ENCODE results near the gene HDGFL2. TPM values are rescaled to one million over a fixed set of nuclear protein-coding genes. Genes with fewer than 3 reads are reported as not detected.

The HDGFL2 gene
- total and polyA plus RNA-seq, 2 of the 8 experiments (the other 6 are each of a cell fraction or from before 2014, with no cell fraction given): 31.1 to 106 TPM

- H3K27ac ChIP-seq (ENCODE audit: low read depth, low read length): no peak overlapping the region
- H2BK15ac ChIP-seq (ENCODE audit: low read length): no peak overlapping the region
- no peak overlapping the region for H3K56ac ChIP-seq (replicated peaks; ENCODE audit: insufficient read length, low read depth, low read length)
- FAIRE-seq: no peak
- no peak overlapping the region for H3K4me2 ChIP-seq (ENCODE audit: insufficient read depth in 1 of 2, low read depth in 2 of 2, low read length in 2 of 2)
- H4K91ac ChIP-seq (replicated peaks; ENCODE audit: insufficient read length, low read length): no peak overlapping the region
- H2BK120ac ChIP-seq (replicated peaks; ENCODE audit: low read depth, low read length): no peak overlapping the region
- ChIA-PET POLR2A (ENCODE audit: partially characterized antibody) (interaction anchor here (0.8 to 1.3 kb wide), 4 partner anchors 9 to 19 kb away, joined by 3 to 4 read pairs (median 4); no protein-coding TSS in a partner anchor), CTCF (ENCODE audit: partially characterized antibody) (no interaction called here)
- no peak overlapping the region for H2BK20ac ChIP-seq (ENCODE audit: low read length)
- H4K5ac ChIP-seq (ENCODE audit: insufficient read length, low read depth, low read length): no peak overlapping the region
- H2BK12ac ChIP-seq (ENCODE audit: low read depth, low read length): no peak overlapping the region
- no peaks in the 10 kb centered on the region for H4K20me1 ChIP-seq (replicated peaks in 1 of 2; ENCODE audit: control insufficient read depth in 1 of 2, insufficient read depth in 2 of 2, low read length in 2 of 2)
- H3K27me3 ChIP-seq (replicated peaks in 1 of 4; ENCODE audit: control insufficient read depth in 3 of 4, extremely low read depth in 1 of 4, insufficient read depth in 3 of 4, low read length in 3 of 4): no peaks in the 10 kb centered on the region
- H3K9me3 ChIP-seq (ENCODE audit: insufficient read depth in 2 of 2, low read depth in 1 of 2, low read length in 1 of 2): no peaks in the 10 kb centered on the region
- H3K14ac ChIP-seq (ENCODE audit: insufficient read length): no peak overlapping the region
- H3K9ac ChIP-seq (replicated peaks in 1 of 4; ENCODE audit: extremely low read depth in 1 of 4, low read depth in 3 of 4, low read length in 3 of 4): no peak overlapping the region
- H3K79me1 ChIP-seq (ENCODE audit: low read depth, low read length): no peaks in the 10 kb centered on the region
- no peak overlapping the region for H2BK5ac ChIP-seq (ENCODE audit: low read depth, low read length)
- 90% methylated on average over 3 of the region's 3 CpGs; no CpG with 5 or more reads in 1 of the 2 experiments for WGBS, 2 experiments (ENCODE audit: extremely low coverage in 1 of 2, insufficient coverage in 1 of 2, insufficient read length in 1 of 2, insufficient replicate concordance in 2 of 2, low coverage in 1 of 2, low lambda C conversion rate in 2 of 2, missing lambda C conversion rate in 1 of 2)
- peaks cover 0 to 3% (median 1%) of the 10 kb centered on the region in 4 experiments; a peak in 4 of 7 replicates for H3K4me1 ChIP-seq (replicated peaks in 1 of 4; ENCODE audit: control insufficient read depth in 3 of 4, insufficient read depth in 4 of 4, low read length in 3 of 4)
- H3K23me2 ChIP-seq (ENCODE audit: low read depth, low read length): peaks cover 8% of the 10 kb centered on the region; the same call in 1 of the 2 replicates
- H3K18ac ChIP-seq (ENCODE audit: extremely low read depth, low read length): no peak overlapping the region
- no peak overlapping the region for H2AK5ac ChIP-seq (ENCODE audit: low read depth, low read length)
- no peak for DNase-seq (ENCODE audit: low read depth in 1 of 2, low spot score in 2 of 2)
- no peak overlapping the region for H4K8ac ChIP-seq (ENCODE audit: extremely low read depth, insufficient read depth, low read length)
- H3K23ac ChIP-seq (ENCODE audit: insufficient read length): no peak overlapping the region
- peaks cover 3 to 4% of the 10 kb centered on the region in 2 experiments; a peak in 3 of 4 replicates for H3K79me2 ChIP-seq (ENCODE audit: control insufficient read depth in 1 of 2, insufficient read depth in 2 of 2, low read length in 2 of 2)
- H3K4me3 ChIP-seq (ENCODE audit: extremely low read depth in 1 of 4, insufficient read depth in 2 of 4, low read depth in 3 of 4, low read length in 4 of 4): no peak overlapping the region
- H3K4ac ChIP-seq (replicated peaks; ENCODE audit: insufficient read length, low read depth, low read length): no peak overlapping the region
- H2AFZ ChIP-seq (ENCODE audit: low read length): no peak overlapping the region
- H3K36me3 ChIP-seq (ENCODE audit: control insufficient read depth in 2 of 4, insufficient read depth in 4 of 4, low read length in 3 of 4): no peaks in the 10 kb centered on the region
- TF ChIP-seq JUND (IDR thresholded peaks at IDR 0.05; ENCODE audit: low read length): no peak
- no peak for TF ChIP-seq CBX5 (IDR thresholded peaks at IDR 0.05; ENCODE audit: low read depth, low read length)
- no peak for TF ChIP-seq RFX5 (IDR thresholded peaks at IDR 0.05; ENCODE audit: borderline replicate concordance, low read depth, low read length)
- no peak for TF ChIP-seq KDM4A (IDR thresholded peaks at IDR 0.05; ENCODE audit: low read depth, low read length, severe bottlenecking)
- TF ChIP-seq MAX (IDR thresholded peaks at IDR 0.05): no peak
- no peak for TF ChIP-seq CREB1 (IDR thresholded peaks at IDR 0.05)
- no peak for TF ChIP-seq GTF2F1 (IDR thresholded peaks at IDR 0.05; ENCODE audit: borderline replicate concordance, low read depth, low read length)
- no peak for TF ChIP-seq EP300 (IDR thresholded peaks at IDR 0.05; ENCODE audit: borderline replicate concordance in 1 of 2, low read depth in 2 of 2, low read length in 2 of 2)
- no peak for TF ChIP-seq RBBP5 (IDR thresholded peaks at IDR 0.05; ENCODE audit: borderline replicate concordance, low read depth, low read length)
- TF ChIP-seq TEAD4 (IDR thresholded peaks at IDR 0.05; ENCODE audit: low read depth, low read length): no peak
- TF ChIP-seq ATF3 (IDR thresholded peaks at IDR 0.05; ENCODE audit: insufficient read depth, low read depth, low read length): no peak
- TF ChIP-seq GABPA (IDR thresholded peaks at IDR 0.05; ENCODE audit: borderline replicate concordance, insufficient read depth, low read length): no peak
- no peak for TF ChIP-seq SAP30 (IDR thresholded peaks at IDR 0.05; ENCODE audit: insufficient read depth, insufficient replicate concordance, low read length)
- no peak for TF ChIP-seq SP4 (IDR thresholded peaks at IDR 0.05; ENCODE audit: low read length)
Measured at GRCh38 chr19:4467835-4468234, 4.3 kb upstream of the HDGFL2 start.
